GM18951 (cell line): ENCODE measurements around the gene NEK10.

ENCODE experiments used
- POLR2A ChIP-seq: IDR thresholded peaks from 4 replicates; pipeline ENCODE4 v1.6.1; 2011; ENCODE audit warnings: mild to moderate bottlenecking; ENCODE audit not compliant: insufficient read length, insufficient read depth; ENCODE audit errors: extremely low read depth
- in situ Hi-C: fragments of 300-500 bp; cut with MboI; formaldehyde crosslinking; loops from one replicate; pipeline ENCODE4 v1.12.0; 2022; ENCODE audit warnings: low sequenced_read_pairs, mixed read lengths, inconsistent platforms; ENCODE audit not compliant: unreplicated experiment

The NEK10 gene

DNA sequence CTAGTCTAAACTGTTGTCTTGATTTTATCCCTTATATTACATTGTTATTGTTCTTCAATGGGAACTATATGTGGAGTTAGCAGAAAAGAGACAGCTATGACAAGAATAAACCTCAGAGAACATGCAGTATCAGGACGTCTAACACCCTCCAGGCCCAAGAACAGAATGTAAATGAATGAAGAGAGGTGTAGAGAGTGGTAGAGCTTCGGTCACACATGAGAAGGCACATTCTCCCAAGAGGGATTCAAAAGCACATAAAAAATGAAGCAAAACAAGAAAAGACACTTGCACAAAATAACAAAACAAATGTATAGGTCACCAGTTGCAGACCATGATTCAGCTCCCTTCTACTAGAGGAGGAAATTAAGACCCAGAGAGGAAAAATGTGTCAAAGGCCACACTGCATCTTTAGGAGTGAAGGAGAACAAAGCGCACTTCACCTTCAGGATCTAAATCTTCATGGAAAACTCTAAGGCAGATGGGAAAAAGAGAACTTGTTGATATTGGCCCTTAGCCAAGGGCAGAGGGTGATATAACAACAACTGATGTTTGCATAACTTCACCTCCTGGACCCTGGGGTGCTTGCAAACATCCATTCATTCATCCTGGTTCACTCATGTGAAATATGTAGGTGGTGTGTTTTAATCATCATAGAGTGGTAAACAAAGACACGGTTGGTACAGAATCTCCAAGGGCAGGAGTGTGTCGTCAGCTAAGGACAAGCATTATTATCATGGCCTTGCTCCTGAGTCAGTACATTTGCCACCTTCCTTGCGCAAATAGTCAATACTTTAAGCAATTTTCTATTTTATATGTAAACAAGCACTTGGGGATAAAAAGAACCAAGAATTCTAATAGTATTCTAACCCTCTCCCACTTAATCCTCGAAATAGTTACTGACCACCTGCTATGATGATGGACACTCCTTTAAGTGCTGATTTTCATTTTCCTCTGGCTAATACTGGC is 8.8 kb downstream of the NEK10 start:
- in situ Hi-C loops = no loop called here
- TF ChIP-seq POLR2A = no peak

DNA sequence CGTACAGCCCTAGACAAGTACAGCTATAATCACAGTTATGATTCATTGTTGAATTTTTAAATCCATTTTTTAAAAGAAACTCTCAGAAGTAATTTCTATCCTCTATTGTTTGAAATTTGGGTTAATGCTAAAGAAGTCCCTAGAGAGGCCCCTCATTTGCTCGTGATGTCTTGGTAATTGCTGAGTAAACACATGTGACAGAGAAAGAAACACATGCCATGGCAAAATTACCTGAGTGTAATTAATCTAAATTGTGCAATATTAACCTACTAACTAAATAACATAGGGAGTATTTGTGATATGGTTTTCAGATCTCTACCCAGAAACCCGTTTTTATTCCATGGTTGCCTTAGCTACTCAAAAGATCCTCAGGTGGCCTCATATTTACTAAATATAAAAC is 10.8 kb downstream of the NEK10 start:
- in situ Hi-C loops = no loop called here

GRCh38 chr3:27357665-27358258 is 11.4 kb downstream of the NEK10 start:
- in situ Hi-C loops = no loop called here
- no peak for TF ChIP-seq POLR2A

More for the DNA sequence above, 10.8 kb downstream of the NEK10 start:
- no peak for TF ChIP-seq POLR2A

GRCh38 chr3:27356976-27357375 is 12.2 kb downstream of the NEK10 start:
- in situ Hi-C loops = no loop called here
- no peak for TF ChIP-seq POLR2A

- TF ChIP-seq POLR2A = no peak
- in situ Hi-C loops = no loop called here
Observed at GRCh38 chr3:27354588-27355203, 14.5 kb downstream of the NEK10 start.

DNA sequence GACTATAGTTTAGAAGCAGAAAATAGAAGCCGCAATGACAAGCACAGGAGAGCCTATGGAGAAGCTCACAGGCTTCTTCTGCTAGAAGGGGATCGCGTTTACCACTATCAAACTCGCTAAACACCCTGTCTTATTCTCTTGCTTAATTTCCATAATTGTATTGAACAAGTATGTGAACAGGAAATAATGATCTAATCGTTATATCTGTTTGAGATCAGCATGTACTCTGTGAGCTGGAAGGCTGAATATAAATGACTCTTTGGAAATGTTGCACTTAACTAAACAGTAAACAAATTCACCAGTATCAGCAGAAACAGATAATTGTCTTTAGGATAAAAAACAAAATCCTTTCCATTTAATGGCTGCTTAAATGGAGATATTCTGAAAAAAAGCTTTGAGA is 15.0 kb downstream of the NEK10 start:
- in situ Hi-C loops = no loop called here
- TF ChIP-seq POLR2A = no peak

DNA sequence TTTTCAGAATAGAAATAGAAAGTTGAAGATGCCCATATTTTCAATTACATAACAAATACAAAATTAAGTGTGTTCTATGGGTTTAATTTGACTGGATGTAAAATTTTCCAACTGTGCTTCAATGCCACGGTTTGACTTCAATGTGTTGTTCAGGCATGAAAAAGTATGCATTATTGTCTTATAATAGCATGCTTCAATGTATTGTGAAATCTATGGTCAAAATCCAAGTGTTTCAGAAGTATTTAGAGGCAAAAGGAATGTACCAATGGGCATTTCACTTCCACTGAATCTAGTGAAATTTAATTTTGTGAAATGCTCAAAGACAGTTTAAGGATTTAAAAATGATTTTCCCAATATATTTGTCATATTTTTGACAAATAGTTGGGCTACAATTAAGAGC is 16.0 kb downstream of the NEK10 start:
- in situ Hi-C loops = no loop called here
- TF ChIP-seq POLR2A = no peak

- in situ Hi-C loops = no loop called here
Observed at GRCh38 chr3:27352047-27352446, 17.1 kb downstream of the NEK10 start.

GRCh38 chr3:27349832-27350231 is 19.4 kb downstream of the NEK10 start:
- TF ChIP-seq POLR2A = no peak
- in situ Hi-C loops = no loop called here

More at GRCh38 chr3:27352047-27352446, 17.1 kb downstream of the NEK10 start:
- no peak for TF ChIP-seq POLR2A

- no peak for TF ChIP-seq POLR2A
- in situ Hi-C loops = no loop called here
Observed at GRCh38 chr3:27345959-27346865, 23.0 kb downstream of the NEK10 start.

DNA sequence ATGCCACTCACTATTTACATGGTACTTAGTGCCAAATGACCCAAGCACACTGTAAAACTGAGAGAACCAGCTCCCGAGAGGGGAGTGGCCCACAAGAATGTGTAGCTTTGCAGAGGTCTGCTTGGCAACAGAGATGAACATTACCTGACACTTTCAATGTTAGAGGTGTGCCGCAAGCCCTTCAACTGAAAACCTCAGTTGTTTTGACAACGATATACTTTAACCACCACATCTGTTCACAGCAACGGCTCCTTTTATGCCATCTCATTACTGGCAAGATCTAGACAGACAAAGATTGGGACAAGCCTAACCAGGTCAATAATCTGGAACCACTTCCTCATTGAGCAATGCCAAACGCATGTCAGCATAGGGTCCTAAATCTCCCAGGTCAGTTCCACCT is 23.7 kb downstream of the NEK10 start:
- TF ChIP-seq POLR2A = no peak
- in situ Hi-C loops = no loop called here

DNA sequence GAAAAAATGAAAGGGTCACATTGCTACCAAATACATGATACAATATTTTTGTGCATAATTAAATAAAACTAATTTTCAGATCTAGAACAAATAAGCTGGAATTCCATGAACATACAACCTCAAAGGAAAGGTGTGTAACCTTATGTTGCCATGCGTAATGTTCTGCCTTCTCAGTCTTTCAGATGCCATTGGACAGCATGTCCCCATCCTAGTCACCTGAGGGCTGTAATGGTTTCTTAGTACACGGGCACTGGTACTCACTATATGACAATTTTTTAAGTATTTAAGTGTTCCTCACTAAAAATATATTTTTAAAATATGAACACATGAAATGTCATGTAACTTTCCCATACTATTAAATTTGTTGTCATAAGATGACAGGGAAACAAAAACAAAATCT is 24.1 kb downstream of the NEK10 start:
- in situ Hi-C loops = no loop called here
- TF ChIP-seq POLR2A = no peak

- no peak for TF ChIP-seq POLR2A
- in situ Hi-C loops = no loop called here
Observed at GRCh38 chr3:27344192-27344591, 25.0 kb downstream of the NEK10 start.

GRCh38 chr3:27342267-27342666 is 26.9 kb downstream of the NEK10 start:
- in situ Hi-C loops = no loop called here
- no peak for TF ChIP-seq POLR2A
